Measurements from ENCODE around the gene TNFRSF9.

DNA sequence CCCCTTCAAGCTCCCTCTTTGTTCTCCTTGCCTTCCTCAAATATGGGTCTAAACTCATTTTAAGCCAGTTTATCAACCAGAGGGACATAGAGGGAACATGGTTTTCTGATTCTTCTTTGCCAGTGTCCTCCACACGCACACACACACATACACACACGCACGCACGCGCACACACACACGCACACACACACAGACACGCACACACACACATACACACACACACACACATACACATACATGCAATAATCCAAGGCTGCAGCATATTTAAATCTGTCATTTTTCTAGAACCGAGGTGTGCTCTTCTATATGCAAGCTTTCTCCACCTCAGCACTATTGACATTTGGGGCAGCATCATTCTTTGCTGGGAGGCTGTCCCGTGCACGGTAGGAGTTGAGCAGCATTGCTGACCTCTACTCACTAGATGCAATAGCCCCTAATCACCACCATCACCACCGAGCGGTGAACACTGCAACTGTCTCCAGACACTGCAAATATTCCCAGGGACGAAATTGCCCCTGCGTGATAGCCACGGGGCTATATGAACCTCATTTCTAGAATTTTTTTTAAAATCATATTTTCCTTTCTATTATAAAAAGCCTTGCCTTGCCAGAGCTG lies 8.0 kb downstream of the TNFRSF9 start:
- TF ChIP-seq EZH2phosphoT487 (IDR thresholded peaks at IDR 0.05; ENCODE audit: borderline replicate concordance, low read depth), result no peak
- no peak for TF ChIP-seq USF1 (IDR thresholded peaks at IDR 0.05; ENCODE audit: borderline replicate concordance, low read depth)
- TF ChIP-seq EP300 (IDR thresholded peaks at IDR 0.05; ENCODE audit: borderline replicate concordance in 1 of 2, low read depth in 1 of 2, low read length in 1 of 2), result no peak
- no peak for TF ChIP-seq NFIC (IDR thresholded peaks at IDR 0.05; ENCODE audit: borderline replicate concordance)
- no peak for TF ChIP-seq CTCF (IDR thresholded peaks at IDR 0.05)
- no peak for TF ChIP-seq MAX (IDR thresholded peaks at IDR 0.05; ENCODE audit: low read depth)
- no peak for TF ChIP-seq REST (IDR thresholded peaks at IDR 0.05; ENCODE audit: low read depth, low read length)
- TF ChIP-seq TCF12 (IDR thresholded peaks at IDR 0.05), result no peak
- no peak for TF ChIP-seq CHD2 (IDR thresholded peaks at IDR 0.05; ENCODE audit: low read length, partially characterized antibody)
- TF ChIP-seq RCOR1 (IDR thresholded peaks at IDR 0.05; ENCODE audit: low read length), result no peak
- no peak for TF ChIP-seq POLR2AphosphoS5 (IDR thresholded peaks at IDR 0.05; ENCODE audit: low read depth, low read length)
- TF ChIP-seq GABPA (IDR thresholded peaks at IDR 0.05; ENCODE audit: low read depth), result no peak
